ENCODE data around the gene ACTL6B.

- TF ChIP-seq CTCF (IDR thresholded peaks at IDR 0.05) (no peak), POLR2A (IDR thresholded peaks at IDR 0.05) (no peak)
Measured at GRCh38 chr7:100686822-100687211, 30.6 kb upstream of the ACTL6B start.
